ENCODE data around the gene MCU. TPM values are rescaled to one million over a fixed set of nuclear protein-coding genes. Genes with fewer than 3 reads are reported as not detected.

Gene MCU, protein sequence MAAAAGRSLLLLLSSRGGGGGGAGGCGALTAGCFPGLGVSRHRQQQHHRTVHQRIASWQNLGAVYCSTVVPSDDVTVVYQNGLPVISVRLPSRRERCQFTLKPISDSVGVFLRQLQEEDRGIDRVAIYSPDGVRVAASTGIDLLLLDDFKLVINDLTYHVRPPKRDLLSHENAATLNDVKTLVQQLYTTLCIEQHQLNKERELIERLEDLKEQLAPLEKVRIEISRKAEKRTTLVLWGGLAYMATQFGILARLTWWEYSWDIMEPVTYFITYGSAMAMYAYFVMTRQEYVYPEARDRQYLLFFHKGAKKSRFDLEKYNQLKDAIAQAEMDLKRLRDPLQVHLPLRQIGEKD
- 18.0 and 20.8 TPM in 2 replicates for total RNA-seq

DNA sequence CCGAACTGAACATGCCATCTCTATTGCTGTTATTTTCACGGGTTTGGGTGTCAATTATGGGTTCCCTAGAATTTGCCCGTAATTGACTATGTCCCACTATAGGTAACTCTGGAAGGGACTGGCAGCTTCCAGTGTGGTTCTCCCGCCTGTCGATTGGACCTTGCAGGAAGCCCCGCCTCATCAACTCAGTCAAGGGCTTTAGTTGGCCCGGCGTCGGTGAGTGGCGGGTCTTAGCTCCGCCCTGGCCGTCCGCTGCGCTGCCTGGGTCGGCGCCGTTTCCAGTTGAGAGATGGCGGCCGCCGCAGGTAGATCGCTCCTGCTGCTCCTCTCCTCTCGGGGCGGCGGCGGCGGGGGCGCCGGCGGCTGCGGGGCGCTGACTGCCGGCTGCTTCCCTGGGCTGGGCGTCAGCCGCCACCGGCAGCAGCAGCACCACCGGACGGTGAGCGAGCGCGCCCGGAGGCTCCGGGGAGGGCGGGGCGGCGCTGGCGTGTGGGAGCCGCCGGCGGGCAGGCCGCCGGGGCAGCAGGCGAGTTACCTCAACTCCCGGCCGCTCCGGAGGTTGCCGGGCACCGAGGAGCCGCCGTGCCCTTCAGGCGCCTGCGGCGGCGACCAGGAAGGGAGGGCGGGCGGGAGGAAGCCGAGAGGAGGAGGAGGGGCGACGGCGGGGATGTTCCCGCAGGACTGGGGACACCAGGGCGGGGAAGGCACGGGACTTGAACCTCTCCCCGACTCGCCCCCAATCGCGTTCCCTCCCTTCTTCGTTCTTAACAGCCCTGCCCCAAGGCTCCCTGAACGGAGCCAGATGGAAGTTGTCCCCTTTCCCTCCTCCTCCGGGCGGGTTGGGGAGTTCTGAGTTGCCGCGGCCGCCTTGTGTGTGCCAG is at the start of gene MCU:
Gene MCU, plus strand, starts transcription at position 281 of the 881 bp plus-strand sequence. Its CDS starts 9 bp downstream, at position 290.

DNA sequence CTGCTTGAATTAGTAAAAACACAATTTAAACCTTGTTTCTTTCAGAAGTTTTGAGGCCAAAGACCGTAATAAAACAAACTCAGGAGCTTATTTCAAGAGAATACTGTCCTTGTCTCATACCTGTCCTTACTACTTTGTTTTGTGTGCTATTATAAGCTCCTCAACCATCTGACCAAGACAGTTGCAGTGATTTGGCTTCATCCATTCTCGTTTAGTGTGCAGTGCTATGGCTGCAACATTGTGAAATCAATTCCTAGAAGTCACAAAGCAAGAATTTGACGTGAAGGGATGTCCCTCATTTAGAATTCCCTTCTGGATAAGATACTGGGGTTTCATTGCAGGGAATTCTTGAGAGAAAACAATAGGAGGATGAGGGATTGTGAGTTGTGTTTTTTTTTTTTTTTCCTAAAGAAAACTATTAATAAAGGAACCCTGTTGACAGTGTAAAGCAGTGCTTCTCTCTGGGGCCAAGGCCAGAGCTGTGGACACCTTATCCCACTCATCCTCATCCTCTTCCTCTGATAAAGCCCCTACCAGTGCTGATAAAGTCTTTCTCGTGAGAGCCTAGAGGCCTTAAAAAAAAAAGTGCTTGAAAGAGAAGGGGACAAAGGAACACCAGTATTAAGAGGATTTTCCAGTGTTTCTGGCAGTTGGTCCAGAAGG is 201.3 kb downstream of the MCU start, which contains the start of gene OIT3:
Gene OIT3, plus strand, starts transcription at position 604 of the 663 bp plus-strand sequence. CDS start 60 bp downstream, outside the sequence.

Small RNA genes within 50 kb of the gene (small RNA-seq; reads per million reads assigned to genes)
- gene MIR4676, result not detected
- gene RF00019, result not detected

Other genes starting within 250 kb of the MCU start
- gene MICU1, start 66.1 kb upstream of the MCU start, total RNA-seq, result 26.3 and 31.2 TPM in 2 replicates
- gene OIT3, start 201.6 kb downstream of the MCU start, total RNA-seq, result under 0.01 TPM in 1 of 2 replicates, not detected in the other

Data from placental epithelial cell (primary cell).